PC-3 (cell line): ENCODE measurements around the gene MYO5B.

Experiments used
- EZH2 ChIP-seq: fragments of 300-600 bp; sonication (generic); IDR thresholded peaks from one replicate; pipeline ENCODE4 v1.6.1; 2017; ENCODE audit warnings: antibody characterized with exemption, mild to moderate bottlenecking, low read length; ENCODE audit not compliant: unreplicated experiment
- TF ChIP-seq, protein P1 (sequence below): fragments of 300-600 bp; sonication (generic); conservative IDR thresholded peaks from 2 replicates; pipeline ENCODE4 v1.5.1; 2017; ENCODE audit warnings: antibody characterized with exemption, low read depth, mild to moderate bottlenecking, low read length

DNA sequence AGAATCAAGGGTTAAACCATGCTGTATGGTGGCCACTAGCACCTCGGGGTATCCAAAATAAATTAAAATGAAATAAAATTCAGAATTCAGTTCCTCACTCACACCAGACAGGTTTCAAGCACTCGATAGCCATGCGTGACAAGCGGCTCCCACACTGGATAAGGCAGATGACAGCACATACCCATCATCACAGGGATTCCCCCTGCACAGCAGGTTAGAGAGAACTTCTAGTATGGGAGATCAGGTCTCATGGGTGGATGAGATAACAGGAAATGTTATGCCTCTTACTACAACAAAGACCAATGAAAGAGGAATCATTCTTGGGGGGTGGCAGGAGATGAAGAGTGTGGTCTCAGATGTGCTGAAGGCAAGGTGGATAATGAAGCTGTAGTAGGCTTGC, 259.7 kb downstream of the MYO5B start:
- TF ChIP-seq, protein P1, sequence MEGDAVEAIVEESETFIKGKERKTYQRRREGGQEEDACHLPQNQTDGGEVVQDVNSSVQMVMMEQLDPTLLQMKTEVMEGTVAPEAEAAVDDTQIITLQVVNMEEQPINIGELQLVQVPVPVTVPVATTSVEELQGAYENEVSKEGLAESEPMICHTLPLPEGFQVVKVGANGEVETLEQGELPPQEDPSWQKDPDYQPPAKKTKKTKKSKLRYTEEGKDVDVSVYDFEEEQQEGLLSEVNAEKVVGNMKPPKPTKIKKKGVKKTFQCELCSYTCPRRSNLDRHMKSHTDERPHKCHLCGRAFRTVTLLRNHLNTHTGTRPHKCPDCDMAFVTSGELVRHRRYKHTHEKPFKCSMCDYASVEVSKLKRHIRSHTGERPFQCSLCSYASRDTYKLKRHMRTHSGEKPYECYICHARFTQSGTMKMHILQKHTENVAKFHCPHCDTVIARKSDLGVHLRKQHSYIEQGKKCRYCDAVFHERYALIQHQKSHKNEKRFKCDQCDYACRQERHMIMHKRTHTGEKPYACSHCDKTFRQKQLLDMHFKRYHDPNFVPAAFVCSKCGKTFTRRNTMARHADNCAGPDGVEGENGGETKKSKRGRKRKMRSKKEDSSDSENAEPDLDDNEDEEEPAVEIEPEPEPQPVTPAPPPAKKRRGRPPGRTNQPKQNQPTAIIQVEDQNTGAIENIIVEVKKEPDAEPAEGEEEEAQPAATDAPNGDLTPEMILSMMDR, result no peak
- TF ChIP-seq EZH2, result no peak
